ENCODE measurements around the gene BRF1. TPM values are rescaled to one million over a fixed set of nuclear protein-coding genes. Genes with fewer than 3 reads are reported as not detected.
A peak's percentile ranks its signal among the peaks of the same experiment; 100 is the strongest.
"Not testable (repeated sequence)": the region's sequence is repeated elsewhere in the genome, so short reads cannot be mapped to it uniquely, and the experiment has no call there.

BRF1 gene
- total RNA-seq, 1 donor from 2014 or later, result 16.9 TPM

- peak; percentile 75 for DNase-seq (ENCODE audit: low spot score)
- H3K27ac ChIP-seq, result no peak overlapping the region
- H3K27me3 ChIP-seq, result no peaks in the 10 kb centered on the region
- Mint-ChIP-seq H3K36me3 (no peaks in the 10 kb centered on the region), H3K27ac (peak overlapping the region; percentile 18), H3K4me1 (peaks cover 16% of the 10 kb centered on the region), H3K9me3 (no peaks in the 10 kb centered on the region), H3K27me3 (ENCODE audit: insufficient read depth, low read depth) (no peaks in the 10 kb centered on the region), H3K4me3 (peak overlapping the region; percentile 28)
- H4K20me1 ChIP-seq (ENCODE audit: low read depth), result peaks cover 26% of the 10 kb centered on the region
- H3K4me1 ChIP-seq, result peaks cover 6% of the 10 kb centered on the region
- H3K9ac ChIP-seq, result no peak overlapping the region
- no peaks in the 10 kb centered on the region for H3K9me3 ChIP-seq (ENCODE audit: low read depth)
- no peak overlapping the region for H3K4me2 ChIP-seq
- no peaks in the 10 kb centered on the region for H3F3A ChIP-seq (ENCODE audit: low read depth)
- H3K79me2 ChIP-seq (ENCODE audit: low read depth), result peaks cover 19% of the 10 kb centered on the region
- no peaks in the 10 kb centered on the region for H3K36me3 ChIP-seq
- no peak overlapping the region for H2AFZ ChIP-seq (replicated peaks)
- no peak overlapping the region for H3K4me3 ChIP-seq
- peak; percentile 75 for TF ChIP-seq CTCF (IDR thresholded peaks at IDR 0.05)
- TF ChIP-seq EZH2 (IDR thresholded peaks at IDR 0.05), result no peak
Observed at GRCh38 chr14:105281371-105282097, 19.3 kb downstream of the BRF1 start.

- no peak for DNase-seq (ENCODE audit: low spot score)
- peaks cover 6% of the 10 kb centered on the region for H3K4me1 ChIP-seq
- peaks cover 19% of the 10 kb centered on the region for H3K79me2 ChIP-seq (ENCODE audit: low read depth)
- no peaks in the 10 kb centered on the region for H3F3A ChIP-seq (ENCODE audit: low read depth)
- no peak overlapping the region for H3K4me3 ChIP-seq
- H3K9ac ChIP-seq, result no peak overlapping the region
- Mint-ChIP-seq H3K9me3 (no peaks in the 10 kb centered on the region), H3K4me3 (no peak overlapping the region), H3K27ac (no peak overlapping the region), H3K4me1 (peaks cover 18% of the 10 kb centered on the region), H3K27me3 (ENCODE audit: insufficient read depth, low read depth) (no peaks in the 10 kb centered on the region), H3K36me3 (no peaks in the 10 kb centered on the region)
- no peaks in the 10 kb centered on the region for H3K36me3 ChIP-seq
- TF ChIP-seq EZH2phosphoT487 (IDR thresholded peaks at IDR 0.05) (no peak), CTCF (IDR thresholded peaks at IDR 0.05) (no peak)
- no peak overlapping the region for H3K27ac ChIP-seq
- H3K27me3 ChIP-seq, result no peaks in the 10 kb centered on the region
- no peak overlapping the region for H2AFZ ChIP-seq (replicated peaks)
- peaks cover 26% of the 10 kb centered on the region for H4K20me1 ChIP-seq (ENCODE audit: low read depth)
- H3K9me3 ChIP-seq (ENCODE audit: low read depth), result no peaks in the 10 kb centered on the region
- no peak overlapping the region for H3K4me2 ChIP-seq
Observed at GRCh38 chr14:105280525-105280924, 20.3 kb downstream of the BRF1 start.

- no peaks in the 10 kb centered on the region for H3K36me3 ChIP-seq
- no peak overlapping the region for H3K4me3 Mint-ChIP-seq
- H3K27ac ChIP-seq, result no peak overlapping the region
- H3K27me3 Mint-ChIP-seq (ENCODE audit: insufficient read depth, low read depth), result no peaks in the 10 kb centered on the region
- H3K4me1 ChIP-seq, result peaks cover 6% of the 10 kb centered on the region
- peaks cover 24% of the 10 kb centered on the region for H3K4me1 Mint-ChIP-seq
- no peaks in the 10 kb centered on the region for H3K9me3 Mint-ChIP-seq
- no peak overlapping the region for H2AFZ ChIP-seq (replicated peaks)
- H3F3A ChIP-seq (ENCODE audit: low read depth), result no peaks in the 10 kb centered on the region
- no peaks in the 10 kb centered on the region for H3K9me3 ChIP-seq (ENCODE audit: low read depth)
- H3K27me3 ChIP-seq, result no peaks in the 10 kb centered on the region
- no peak overlapping the region for H3K4me2 ChIP-seq
- H3K79me2 ChIP-seq (ENCODE audit: low read depth), result peaks cover 19% of the 10 kb centered on the region
- no peak for DNase-seq (ENCODE audit: low spot score)
- H3K27ac Mint-ChIP-seq, result no peak overlapping the region
- peaks cover 26% of the 10 kb centered on the region for H4K20me1 ChIP-seq (ENCODE audit: low read depth)
- no peaks in the 10 kb centered on the region for H3K36me3 Mint-ChIP-seq
- no peak overlapping the region for H3K4me3 ChIP-seq
- H3K9ac ChIP-seq, result no peak overlapping the region
- TF ChIP-seq EZH2phosphoT487 (IDR thresholded peaks at IDR 0.05) (no peak), CTCF (IDR thresholded peaks at IDR 0.05) (no peak), EZH2 (IDR thresholded peaks at IDR 0.05) (no peak)
Observed at GRCh38 chr14:105279642-105280361, 21.0 kb downstream of the BRF1 start.

GRCh38 chr14:105277448-105277847, 23.4 kb downstream of the BRF1 start:
- H3K36me3 ChIP-seq; H3K4me3 ChIP-seq; H3K9me3 ChIP-seq (ENCODE audit: low read depth); H3K4me2 ChIP-seq; H3K4me3 Mint-ChIP-seq; H3K27me3 Mint-ChIP-seq (ENCODE audit: insufficient read depth, low read depth); H3K9me3 Mint-ChIP-seq; H4K20me1 ChIP-seq (ENCODE audit: low read depth); H2AFZ ChIP-seq (replicated peaks); H3K27me3 ChIP-seq; H3F3A ChIP-seq (ENCODE audit: low read depth); DNase-seq (ENCODE audit: low spot score); H3K9ac ChIP-seq; H3K27ac ChIP-seq; H3K36me3 Mint-ChIP-seq; H3K4me1 ChIP-seq: not testable (repeated sequence)
- Mint-ChIP-seq H3K4me1 (peaks cover 26% of the 10 kb centered on the region), H3K27ac (peak overlapping the region; percentile 57)
- peaks cover 10% of the 10 kb centered on the region for H3K79me2 ChIP-seq (ENCODE audit: low read depth)
